ENCODE measurements around the gene TTC33.

Gene TTC33

DNA sequence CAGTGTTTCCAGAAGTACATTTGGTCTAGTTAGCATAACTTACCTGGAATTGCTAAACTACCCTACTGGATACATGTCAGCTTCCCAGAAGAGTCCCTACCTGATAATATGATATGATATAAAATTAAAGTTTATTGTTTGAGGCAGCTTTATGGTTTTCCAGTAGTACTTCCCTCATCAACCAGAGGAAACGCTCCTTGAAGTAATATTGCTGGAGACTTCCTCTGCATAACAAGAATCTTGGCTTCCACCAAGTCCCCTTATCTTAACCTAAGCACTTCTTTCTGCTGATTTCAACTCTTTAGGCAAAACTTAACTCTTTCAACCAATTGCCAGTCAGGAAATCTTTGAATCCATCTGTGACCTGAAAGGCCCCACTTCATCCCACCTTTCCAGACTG, 290.3 kb downstream of the TTC33 start:
- DNase-seq: no peak

DNA sequence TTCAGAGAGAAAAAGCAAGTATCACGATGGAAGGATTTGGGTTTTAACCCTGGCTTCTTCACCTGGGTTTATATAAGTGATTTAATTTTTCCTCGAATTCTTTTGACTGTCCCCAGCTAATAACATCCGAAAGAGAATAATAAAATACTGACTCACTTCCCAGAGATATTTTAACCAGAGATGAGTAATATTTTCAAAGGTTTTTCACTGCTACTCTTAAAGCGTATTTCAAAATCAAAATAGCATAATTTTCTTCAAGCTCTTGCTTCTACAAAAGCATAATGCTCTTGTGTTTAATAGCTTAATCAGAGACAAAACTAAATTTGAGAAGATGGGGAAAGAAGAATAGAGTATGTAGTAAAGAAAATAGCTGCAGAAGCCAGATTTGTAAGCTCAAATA, 291.2 kb downstream of the TTC33 start:
- DNase-seq: no peak

Measured in stimulated activated CD4-positive, alpha-beta T cell treated with anti-CD3 and anti-CD28 coated beads, Interleukin-1b, Interleukin-23, amount 100 ng/mL, for 48 hours (primary cell).